ENCODE results near the gene SIGLEC12.
"Not testable (repeated sequence)": the region's sequence is repeated elsewhere in the genome, so short reads cannot be mapped to it uniquely, and the experiment has no call there.

SIGLEC12 gene

GRCh38 chr19:51480590-51480989 lies 21.0 kb downstream of the SIGLEC12 start:
- no peak for DNase-seq (ENCODE audit: low read depth in 2 of 2)

DNA sequence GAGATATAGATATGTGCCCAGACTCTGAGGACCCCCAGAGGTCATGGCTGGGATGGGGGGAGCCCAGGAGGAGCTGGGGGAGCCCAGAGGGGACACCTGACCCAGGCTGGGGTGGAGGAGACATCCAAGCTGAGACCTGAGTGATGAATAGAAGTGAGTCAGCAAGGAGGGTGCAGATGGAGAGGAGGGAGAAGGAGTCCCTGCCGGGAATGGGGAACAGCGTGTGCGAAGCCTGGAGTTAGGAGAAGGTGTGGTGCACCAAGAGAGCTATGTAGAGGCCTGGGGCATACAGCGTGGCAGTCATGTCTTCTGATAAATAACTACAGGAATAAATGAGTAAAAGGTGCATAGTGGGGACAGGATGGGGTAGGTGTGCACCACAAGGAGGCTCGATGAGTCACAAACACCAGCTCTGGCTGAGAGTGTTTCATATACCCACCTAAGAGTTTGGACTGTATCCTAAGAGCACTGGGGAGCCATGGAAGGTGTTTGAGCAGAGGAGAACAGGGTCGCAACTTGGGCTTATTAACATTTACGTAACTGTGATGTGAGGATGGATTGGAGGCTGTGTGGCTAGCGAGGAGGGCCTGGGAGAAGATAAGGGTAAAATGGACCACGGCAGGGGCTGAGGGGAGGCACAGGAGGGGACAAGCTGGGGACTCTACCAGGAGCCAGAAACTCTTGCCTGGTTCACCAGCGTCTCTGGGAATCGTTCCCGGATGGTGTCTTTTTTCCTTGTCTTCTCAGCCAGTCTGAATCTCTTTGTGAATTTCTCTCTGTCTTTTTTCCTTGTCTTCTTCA lies 21.9 kb downstream of the SIGLEC12 start:
- no peak for DNase-seq (ENCODE audit: low read depth in 2 of 2)

DNA sequence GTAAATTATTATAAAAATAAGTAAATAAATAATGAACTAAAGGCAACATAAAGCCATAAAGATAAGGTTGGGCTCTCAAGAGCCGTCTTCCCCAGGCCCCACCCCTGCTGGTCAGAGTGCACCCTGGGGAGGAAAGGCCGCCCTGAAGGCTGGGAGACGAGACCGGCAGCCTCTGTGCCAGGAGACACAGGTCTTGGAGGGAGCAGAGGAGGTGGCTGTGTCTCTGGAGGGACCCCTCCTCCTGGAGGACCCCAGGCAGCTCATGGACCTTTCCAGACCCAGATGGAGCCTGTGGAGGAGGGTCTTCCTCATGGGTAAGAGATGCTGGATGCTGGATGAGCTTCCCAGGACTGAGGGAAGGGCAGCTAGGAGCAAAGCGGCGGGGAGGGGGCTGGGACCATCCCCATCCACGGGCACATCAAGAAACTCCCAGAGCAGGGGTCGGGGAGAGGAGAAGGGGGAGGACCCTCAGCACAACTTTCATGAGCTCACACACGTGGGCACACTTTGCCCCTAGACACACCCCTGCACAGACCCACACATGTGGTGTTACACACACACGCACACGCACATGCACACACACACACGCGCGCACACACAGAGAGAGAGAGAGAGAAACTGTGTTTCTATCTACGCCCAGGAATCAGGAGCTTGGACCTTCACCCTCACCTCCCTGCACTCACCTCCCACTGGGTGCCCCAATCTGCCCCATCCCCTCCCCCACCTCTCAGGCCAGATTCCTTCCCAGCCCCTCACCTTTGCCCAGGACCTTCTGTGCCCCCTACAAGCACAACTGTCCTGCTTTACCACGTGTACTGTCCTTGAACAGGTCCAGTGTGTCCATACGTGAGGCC lies 23.0 kb downstream of the SIGLEC12 start, which contains the start of gene CEACAM18:
Gene CEACAM18, plus strand, starts transcription at position 159 of the 854 bp plus-strand sequence.
- DNase-seq (ENCODE audit: low read depth in 2 of 2) = no peak

- DNase-seq (ENCODE audit: low read depth in 2 of 2) = no peak
Measured at GRCh38 chr19:51477344-51477743, 24.3 kb downstream of the SIGLEC12 start.

- no peak for DNase-seq (ENCODE audit: low read depth in 2 of 2)
Measured at GRCh38 chr19:51476164-51476563, 25.4 kb downstream of the SIGLEC12 start.

DNA sequence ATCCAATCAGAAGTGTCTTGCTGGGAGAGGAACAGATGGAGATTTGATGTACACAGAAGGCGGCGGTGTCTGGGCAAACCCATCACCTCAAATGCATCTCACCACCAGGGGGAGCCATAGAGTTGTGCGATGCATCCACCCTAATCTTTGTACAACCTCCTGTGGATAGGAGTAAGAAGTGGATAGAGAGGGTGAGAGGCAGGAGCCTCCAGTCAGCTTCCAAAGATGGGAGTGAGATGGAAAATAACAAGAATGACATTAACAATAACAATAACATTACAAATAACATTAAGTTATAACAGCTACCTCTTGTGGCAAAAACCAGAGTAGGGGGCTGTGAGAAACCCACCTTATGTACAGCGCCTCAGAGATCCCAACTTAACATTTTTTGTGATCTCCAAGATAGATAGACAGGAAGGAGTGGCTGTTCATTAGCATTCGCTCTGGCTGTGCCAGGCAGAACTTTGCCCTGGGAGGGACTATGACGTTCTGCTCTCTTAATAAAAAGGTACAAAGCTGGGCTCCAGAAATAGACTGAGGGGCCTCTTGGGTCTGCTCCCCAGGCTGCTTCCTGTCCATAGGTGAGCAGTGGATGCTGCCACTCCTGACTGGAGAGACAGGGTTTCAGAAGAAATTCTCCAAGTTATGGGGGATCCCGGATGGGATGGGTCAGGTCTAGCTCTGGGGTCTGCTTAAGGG lies 28.4 kb downstream of the SIGLEC12 start:
- DNase-seq (ENCODE audit: low read depth in 2 of 2) = peak; percentile 56 to 74

DNA sequence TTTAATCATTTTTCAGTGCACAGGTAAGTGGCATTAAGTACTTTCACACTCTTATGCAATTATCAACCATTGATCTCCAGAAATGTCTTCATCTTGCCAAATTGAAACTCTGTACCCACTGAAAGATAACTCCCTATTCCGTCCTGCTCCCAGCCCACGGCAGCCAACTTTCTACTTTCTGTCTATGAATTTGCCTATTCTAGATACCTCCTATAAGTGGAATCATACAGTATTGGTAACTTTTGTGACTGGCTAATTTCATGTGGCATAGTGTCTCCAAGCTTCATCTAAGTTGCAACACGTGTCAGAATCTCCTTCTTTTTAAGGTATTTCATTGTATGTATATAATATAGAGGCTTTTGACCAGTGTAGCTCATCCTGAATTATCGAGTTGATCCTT lies 29.0 kb downstream of the SIGLEC12 start:
- DNase-seq (ENCODE audit: low read depth in 2 of 2) = no peak

DNA sequence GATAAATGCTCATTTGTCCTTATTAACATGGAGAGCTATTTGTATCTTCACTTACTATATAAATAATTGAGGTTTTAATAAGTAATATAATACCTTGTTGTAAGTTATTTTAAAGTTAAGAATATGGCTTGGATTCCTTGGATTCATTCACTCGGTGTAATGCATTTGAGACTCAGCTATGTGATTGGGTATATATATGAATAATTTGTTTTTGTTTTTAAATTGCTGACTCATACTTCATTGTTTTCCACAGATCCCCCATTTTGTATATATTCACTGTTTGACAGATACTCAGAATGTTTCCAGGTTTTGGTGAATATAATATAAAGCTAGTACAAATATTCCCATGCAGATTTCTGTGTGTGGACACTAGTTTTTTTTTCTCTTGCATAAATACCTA lies 30.1 kb downstream of the SIGLEC12 start:
- no peak for DNase-seq (ENCODE audit: low read depth in 2 of 2)

- DNase-seq (ENCODE audit: low read depth in 2 of 2) = no peak
Measured at GRCh38 chr19:51470966-51471365, 30.6 kb downstream of the SIGLEC12 start.

DNA sequence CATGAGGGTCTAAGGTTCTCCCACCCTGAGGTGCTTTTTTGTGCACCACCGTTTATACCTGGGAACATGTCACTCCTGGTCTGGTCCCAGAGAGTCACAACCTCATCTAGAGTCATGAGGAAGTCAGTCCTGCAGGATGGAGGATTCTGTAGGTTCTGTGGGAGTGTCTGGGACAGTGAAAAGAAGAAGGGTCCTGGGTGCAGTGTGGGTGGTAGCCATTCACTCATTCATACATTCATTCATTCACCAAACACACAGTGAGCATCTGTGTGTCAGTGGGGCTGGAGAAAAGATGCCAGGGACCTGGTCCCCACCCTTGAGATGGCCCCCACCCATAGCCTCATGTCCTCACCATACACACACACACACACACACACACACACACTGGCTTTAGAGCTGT lies 32.0 kb downstream of the SIGLEC12 start:
- no peak for DNase-seq (ENCODE audit: low read depth in 2 of 2)

GRCh38 chr19:51469162-51469561 lies 32.4 kb downstream of the SIGLEC12 start:
- no peak for DNase-seq (ENCODE audit: low read depth in 2 of 2)

DNA sequence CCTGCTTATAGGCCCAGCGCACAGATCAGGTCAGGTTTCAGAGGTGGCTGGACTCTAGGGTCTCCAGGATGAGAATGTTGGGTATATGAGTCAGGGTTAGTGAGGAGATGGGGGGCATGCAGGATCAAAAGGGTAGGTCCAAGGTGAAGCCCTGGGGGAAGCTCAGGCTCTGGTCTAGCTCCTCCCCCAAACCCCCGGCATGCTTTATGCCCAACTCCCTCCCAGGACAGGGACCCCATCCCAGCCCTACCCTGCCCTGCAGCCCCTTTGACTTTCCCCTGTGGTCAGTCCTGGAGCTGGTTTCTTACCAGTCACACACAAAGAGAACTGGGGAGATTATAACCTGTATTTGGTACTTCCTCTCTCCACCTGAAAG lies 33.1 kb downstream of the SIGLEC12 start:
- no peak for DNase-seq (ENCODE audit: low read depth in 2 of 2)

DNA sequence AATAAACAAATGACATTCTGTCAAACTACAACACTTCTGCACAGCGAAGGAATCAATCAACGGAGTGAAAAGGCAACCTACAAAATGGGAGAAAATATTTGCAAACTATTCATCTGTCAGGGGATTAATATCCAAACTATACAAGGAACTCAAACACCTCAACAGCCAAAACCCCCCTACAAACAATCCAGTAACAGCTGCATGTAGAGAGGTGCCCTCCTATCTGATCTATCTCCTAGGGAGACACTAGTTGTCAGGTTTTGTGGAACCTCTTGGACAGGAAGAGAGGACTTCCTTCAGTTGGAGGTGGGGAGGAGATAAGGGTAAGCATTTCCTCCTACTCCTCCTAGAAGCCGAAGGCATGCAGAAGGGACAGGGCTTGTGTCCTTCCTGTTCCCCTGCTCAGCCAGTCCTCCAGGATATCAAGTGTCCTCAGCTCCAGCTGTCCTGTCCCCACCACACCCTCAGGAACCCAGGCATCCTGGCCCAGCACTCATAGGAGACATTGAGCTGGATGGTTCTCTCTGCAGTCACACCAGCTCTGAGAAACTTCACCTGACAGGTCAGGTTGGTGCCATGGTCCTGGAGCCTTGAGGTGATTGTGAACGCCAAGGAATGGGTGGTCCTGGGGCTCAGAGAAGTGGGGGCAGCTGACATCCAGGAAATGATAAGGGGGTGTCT lies 33.6 kb downstream of the SIGLEC12 start:
- DNase-seq (ENCODE audit: low read depth in 2 of 2) = no peak

DNA sequence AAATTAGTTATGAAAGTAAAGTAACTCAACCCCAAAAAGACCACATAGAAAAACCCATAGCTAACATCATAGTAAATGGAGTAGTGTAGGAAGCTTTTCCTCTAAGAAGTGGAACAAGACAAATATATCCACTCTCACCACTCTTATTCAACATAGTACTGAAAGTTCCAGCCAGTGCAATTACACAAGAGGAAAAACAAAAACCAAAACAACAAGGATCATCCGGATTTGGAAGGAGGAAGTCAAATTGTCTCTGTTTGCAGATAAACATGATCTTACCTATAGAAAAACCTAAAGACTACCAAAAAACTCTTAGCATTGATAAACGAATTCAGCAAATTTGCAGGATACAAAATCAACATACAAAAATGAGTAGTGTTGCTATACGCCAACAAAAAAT lies 34.9 kb downstream of the SIGLEC12 start:
- no peak for DNase-seq (ENCODE audit: low read depth in 2 of 2)

GRCh38 chr19:51463976-51464581 lies 37.5 kb downstream of the SIGLEC12 start:
- not testable (repeated sequence) for DNase-seq (ENCODE audit: low read depth in 2 of 2)

DNA sequence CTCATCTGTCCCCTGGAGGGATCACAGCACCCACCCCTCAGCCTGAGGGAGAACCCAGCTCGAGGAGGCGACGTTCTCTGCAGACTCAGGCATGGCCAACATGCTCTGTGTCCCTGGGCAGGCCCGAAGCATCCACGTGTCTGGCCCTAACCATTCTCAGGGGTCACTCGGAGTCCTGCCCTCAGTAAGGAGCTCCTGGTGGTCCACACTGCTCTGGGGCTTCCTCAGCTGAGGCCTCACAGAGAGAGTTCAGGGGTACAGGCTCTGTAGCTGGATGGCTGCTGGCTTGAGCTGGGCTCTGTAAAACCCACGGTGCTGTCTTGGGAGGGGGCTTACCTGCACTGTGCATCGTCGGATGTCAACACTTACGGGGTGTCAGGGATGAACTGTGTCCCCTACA lies 38.9 kb downstream of the SIGLEC12 start:
- DNase-seq (ENCODE audit: low read depth in 2 of 2) = no peak

GRCh38 chr19:51462276-51462675 lies 39.3 kb downstream of the SIGLEC12 start:
- DNase-seq (ENCODE audit: low read depth in 2 of 2) = no peak

DNA sequence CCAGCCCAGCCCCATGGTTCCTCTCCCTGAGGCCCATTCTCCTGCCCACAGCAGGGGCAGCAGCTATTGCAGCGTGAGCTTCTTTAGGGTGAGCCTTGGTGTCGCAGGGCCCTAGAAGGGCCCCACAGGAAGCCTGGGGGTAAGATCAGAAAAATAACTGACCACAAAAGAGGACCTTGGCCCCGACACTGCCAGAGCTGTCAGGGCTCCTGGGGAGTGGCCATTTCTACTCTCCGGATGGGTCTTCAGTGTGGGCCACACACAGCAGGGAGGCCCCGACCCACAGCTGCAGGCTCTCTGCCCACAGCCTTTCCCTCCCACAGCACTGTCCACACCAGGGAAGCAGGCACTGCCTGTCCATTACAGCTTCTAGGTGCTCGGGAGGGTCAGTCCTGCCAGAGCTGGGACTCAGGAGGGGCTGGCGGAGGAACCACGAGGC lies 39.9 kb downstream of the SIGLEC12 start:
- no peak for DNase-seq (ENCODE audit: low read depth in 2 of 2)

- DNase-seq (ENCODE audit: low read depth in 2 of 2) = no peak
Measured at GRCh38 chr19:51460164-51460992, 41.2 kb downstream of the SIGLEC12 start.

DNA sequence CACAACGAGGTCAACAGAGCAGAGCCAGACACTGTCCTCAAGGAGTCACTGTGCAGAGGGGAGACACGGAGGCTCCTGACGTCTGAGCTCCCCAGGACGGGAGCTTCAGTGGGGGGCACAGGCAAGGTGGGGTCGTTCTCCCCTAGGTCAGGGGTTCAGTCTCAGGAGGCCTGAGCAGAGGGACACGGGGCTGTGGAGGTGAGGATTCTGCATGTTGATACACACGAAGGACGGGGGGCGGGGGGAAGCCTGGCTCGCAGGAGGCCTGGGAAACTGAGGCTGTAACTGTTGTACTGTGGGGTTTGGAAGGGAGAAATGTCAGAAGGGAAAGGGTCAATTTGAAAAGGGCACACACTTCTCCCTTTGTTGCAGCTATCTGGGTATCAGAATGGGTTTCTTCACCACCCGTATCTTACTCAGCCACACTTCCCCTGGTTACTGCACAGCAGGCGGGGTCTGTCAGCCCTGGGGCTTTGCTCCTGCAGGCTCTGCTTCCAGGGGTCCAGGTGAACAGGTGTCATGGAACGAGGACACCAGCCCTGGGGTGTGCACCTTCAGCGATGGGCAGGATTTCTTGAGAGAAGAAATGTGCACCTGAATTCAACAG lies 42.6 kb downstream of the SIGLEC12 start:
- DNase-seq (ENCODE audit: low read depth in 2 of 2) = no peak
